Muscle of back (tissue), 11 donors: ENCODE data around the gene CYSRT1. TPM values are rescaled to one million over a fixed set of nuclear protein-coding genes. Genes with fewer than 3 reads are reported as not detected.
A peak's percentile ranks its signal among the peaks of the same experiment; 100 is the strongest.

Experiments
- DNase-seq, 3 donors: peaks; one replicate each; pipeline versions ENCODE4 v3.0.0 to v3.0.0-alpha.2; 2013
- polyA plus RNA-seq, 10 donors: library from polyadenylated mRNA; unstranded; fragments of 120-200 nt; gene quantifications; one replicate each; pipeline ENCODE4 v1.2.1, GENCODE V29; 2013; ENCODE audit not compliant: insufficient read length in 10 of 10

Gene CYSRT1
- polyA plus RNA-seq, 10 donors: 0.93 to 3.3 (median 2.0) TPM

GRCh38 chr9:137211532-137211931 lies 13.4 kb upstream of the CYSRT1 start:
- no peak for DNase-seq

- DNase-seq: no peak
Observed at GRCh38 chr9:137212520-137212919, 12.5 kb upstream of the CYSRT1 start.

GRCh38 chr9:137213160-137214060 lies 11.6 kb upstream of the CYSRT1 start:
- DNase-seq: no peak

DNA sequence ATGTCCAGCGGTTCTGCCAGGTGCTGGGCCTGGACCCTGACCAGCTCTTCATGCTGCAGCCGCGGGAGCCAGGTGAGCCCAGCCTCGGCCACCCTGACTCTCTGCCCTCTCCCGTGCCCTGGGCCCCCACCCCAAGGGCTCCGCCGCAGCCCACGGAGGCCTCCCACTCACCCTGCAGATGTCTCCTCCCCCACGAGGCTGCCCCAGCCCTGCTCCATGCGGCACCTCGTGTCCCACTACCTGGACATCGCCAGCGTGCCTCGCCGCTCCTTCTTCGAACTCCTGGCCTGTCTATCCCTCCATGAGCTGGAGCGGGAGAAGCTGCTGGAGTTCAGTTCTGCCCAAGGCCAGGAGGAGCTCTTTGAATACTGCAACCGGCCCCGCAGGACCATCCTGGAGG lies 10.4 kb upstream of the CYSRT1 start:
- no peak for DNase-seq

DNA sequence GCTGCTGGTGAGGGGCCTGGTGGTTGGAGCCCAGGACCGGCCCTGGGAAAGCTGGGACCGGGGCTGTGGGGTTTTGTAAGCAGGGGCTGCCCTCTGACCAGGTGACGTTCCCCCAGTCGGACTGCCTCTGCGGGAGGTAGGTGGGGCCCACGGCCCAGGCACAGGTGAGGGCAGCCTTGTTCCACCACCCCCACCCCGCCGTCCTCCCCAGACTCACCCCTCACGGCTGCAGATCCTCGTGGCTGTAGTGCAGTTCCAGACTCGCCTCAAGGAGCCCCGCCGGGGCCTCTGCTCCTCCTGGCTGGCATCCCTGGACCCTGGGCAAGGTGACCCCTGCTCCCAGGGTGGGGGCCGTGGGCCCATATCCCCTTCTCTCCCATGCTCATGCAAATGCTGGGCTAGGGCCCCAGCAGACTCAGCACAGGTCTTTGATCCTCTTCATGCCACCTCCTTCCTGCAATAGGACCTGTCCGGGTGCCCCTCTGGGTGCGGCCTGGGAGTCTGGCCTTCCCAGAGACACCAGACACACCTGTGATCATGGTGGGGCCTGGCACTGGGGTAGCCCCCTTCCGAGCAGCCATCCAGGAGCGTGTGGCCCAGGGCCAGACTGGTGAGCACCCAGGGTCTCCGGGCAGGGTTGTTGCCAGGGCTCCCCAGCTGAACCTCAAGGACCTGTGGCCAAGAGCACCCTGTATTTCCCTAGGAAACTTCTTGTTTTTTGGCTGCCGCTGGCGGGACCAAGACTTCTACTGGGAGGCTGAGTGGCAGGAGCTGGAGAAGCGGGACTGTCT lies 9.6 kb upstream of the CYSRT1 start:
- no peak for DNase-seq

DNA sequence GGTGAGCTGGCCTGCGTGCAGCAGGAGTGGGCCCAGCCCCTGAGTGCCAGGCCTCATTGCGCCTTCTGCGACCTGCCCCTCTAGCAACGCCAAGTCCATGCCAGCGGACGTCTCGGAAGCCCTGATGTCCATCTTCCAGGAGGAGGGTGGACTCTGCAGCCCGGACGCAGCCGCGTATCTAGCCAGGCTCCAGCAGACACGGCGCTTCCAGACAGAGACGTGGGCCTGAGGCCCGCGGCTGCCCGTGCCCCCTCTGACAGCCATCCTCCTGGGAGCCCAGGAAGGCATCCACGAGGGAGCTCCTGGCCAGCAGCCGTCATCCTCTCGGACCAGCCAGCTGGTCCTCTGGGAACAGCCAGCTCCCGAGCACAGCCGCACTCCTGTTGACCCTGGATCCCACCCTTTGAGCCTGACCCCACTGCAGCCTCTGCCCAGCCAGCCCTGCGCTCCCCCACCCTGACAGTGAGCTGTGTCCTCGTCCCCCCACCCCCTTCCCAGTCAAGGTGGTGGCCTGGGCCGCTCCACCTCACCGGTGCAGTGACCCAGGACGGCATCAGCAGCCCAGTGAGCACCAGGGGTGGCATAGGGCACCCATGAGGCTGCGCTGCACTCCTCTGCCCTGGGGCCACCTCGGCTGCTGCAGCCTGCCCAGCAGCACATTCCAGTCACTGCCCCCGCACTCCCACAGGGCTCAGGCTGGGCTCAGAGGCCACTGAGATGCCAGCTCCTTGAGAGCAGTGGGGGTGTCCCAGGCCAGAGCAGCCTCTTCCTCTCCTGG lies 8.6 kb upstream of the CYSRT1 start:
- no peak for DNase-seq

GRCh38 chr9:137217276-137218211 lies 7.4 kb upstream of the CYSRT1 start:
- DNase-seq: no peak

DNA sequence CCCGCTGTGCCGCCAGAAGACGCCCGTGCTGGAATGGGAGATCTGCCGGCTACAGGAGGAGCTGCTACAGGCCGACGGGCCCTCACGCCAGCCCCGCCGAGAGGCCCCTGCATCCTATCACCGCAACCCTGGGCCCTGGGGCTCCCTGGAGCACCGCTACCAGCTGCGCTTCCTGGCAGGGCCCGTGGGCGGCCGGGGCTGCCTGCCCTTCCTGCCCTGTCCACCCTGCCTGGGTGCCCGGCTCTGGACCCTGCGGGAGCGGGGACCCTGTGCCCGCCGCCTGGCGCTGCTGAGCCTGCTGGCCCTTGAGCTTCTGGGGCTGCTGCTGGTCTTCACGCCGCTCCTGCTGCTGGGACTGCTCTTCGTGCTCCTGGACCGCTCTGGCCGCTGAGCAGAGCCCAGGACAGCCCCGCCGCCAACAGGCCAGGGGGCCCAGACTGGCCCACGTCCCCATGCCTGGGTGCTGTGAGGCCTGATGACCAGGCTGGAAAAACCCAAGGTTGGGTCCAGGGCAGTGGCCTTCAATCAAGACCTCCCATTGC lies 6.7 kb upstream of the CYSRT1 start:
- no peak for DNase-seq

GRCh38 chr9:137218754-137219271 lies 6.2 kb upstream of the CYSRT1 start:
- DNase-seq: no peak

- no peak for DNase-seq
Observed at GRCh38 chr9:137219757-137220316, 5.1 kb upstream of the CYSRT1 start.

- DNase-seq: no peak
Observed at GRCh38 chr9:137220317-137221094, 4.5 kb upstream of the CYSRT1 start.

- DNase-seq: no peak
Observed at GRCh38 chr9:137221095-137221505, 3.9 kb upstream of the CYSRT1 start.

- DNase-seq: no peak
Observed at GRCh38 chr9:137221506-137222111, 3.4 kb upstream of the CYSRT1 start.

GRCh38 chr9:137222190-137223077 lies 2.5 kb upstream of the CYSRT1 start, which contains the start of gene RNF208:
Gene RNF208 (minus strand): TSS chr9:137222240. CDS start chr9:137221212, 1,028 bp downstream.
- peak in 1 of 3 donors; percentile 55 for DNase-seq

DNA sequence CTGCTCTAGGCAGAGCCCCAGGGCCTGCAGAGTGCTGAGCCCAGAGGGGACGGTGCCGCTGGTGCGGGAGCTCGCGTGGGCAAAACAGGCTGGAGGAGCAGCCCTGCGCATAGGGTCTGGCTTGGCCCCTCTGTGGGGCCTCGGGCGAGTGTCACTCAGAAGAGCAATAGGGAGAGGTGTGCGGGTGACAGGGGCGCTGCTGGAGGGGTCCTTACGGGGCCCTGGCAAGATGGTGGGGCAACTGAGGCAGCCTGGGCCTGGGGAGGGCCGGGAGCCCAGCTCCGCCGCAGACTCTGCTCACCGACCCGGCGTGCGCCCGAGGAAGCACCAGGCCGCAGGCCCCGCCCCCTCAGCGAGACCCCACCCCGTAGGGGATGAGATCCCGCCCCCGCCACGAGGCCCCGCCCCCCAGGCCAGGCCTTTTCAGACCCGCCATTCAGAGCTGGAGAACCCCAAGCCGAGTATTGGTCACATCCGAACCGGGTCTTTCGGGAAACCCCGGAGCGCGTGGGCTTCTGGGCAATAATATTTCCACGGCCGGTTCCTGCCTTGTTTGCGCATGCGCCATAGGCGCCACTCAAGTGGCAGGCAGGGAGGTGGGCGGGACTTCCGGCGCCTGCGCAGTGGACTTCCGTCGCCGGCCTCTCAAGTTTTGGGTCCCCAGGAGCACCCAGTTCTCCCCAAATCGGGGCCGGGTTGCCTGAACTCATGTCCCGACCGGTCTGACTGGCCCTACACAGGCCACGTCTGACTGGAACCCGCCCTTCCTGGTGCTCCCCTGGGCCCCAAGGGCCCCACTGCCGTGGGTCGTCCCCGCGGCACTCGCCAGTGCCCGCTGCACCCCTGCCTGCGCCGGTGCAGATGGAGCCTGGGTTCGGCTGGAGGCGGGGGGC lies 1.6 kb upstream of the CYSRT1 start:
- peak; percentile 97 to 98 (median 97) for DNase-seq

DNA sequence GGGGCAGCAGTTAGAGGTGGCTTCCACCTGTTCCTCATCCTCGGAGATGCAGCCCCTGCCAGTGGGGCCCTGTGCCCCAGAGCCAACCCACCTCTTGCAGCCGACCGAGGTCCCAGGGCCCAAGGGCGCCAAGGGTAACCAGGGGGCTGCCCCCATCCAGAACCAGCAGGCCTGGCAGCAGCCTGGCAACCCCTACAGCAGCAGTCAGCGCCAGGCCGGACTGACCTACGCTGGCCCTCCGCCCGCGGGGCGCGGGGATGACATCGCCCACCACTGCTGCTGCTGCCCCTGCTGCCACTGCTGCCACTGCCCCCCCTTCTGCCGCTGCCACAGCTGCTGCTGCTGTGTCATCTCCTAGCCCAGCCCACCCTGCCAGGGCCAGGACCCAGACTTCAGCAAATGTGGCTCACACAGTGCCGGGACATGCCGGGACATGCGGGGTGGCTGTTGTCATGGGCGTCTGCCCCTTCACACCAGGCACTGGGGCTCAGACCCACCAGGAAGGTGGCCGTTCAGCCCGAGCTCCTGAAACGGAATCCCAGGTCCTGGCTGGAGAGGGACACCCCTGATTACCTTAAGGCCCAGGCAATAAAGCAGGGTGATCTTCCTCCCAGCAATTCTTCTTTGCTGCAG lies 841 bp downstream of the CYSRT1 start:
- no peak for DNase-seq
